Hepatocyte (in vitro differentiated cells): ENCODE measurements around the gene PSMD8. TPM values are rescaled to one million over a fixed set of nuclear protein-coding genes. Genes with fewer than 3 reads are reported as not detected.

Source experiments
- DNase-seq: peaks from one replicate; pipeline ENCODE4 v3.0.0-alpha.2; 2016; ENCODE audit warnings: low spot score
- H2AFZ ChIP-seq: fragments of 200-600 bp; sonication (generic); 2 replicates; pipeline ENCODE4 v1.6.0; 2016; ENCODE audit warnings: antibody characterized with exemption, mild to moderate bottlenecking
- H3K27ac ChIP-seq: fragments of 200-600 bp; sonication (generic); 2 replicates; pipeline ENCODE4 v1.5.1; 2016; ENCODE audit warnings: mild to moderate bottlenecking
- H3K27me3 ChIP-seq: fragments of 200-600 bp; sonication (generic); 2 replicates; pipeline ENCODE4 v1.6.1; 2016
- H3K36me3 ChIP-seq: fragments of 200-600 bp; sonication (generic); replicated peaks from 2 replicates; pipeline ENCODE4 v1.5.1; 2016; ENCODE audit warnings: low read depth; ENCODE audit not compliant: insufficient read depth
- H3K4me1 ChIP-seq: fragments of 200-600 bp; sonication (generic); 2 replicates; pipeline ENCODE4 v1.5.1; 2016; ENCODE audit warnings: mild to moderate bottlenecking, moderate library complexity; ENCODE audit not compliant: insufficient read depth
- H3K4me2 ChIP-seq: fragments of 200-600 bp; sonication (generic); 2 replicates; pipeline ENCODE4 v1.6.0; 2016
- H3K4me3 ChIP-seq: fragments of 200-600 bp; sonication (generic); 2 replicates; pipeline ENCODE4 v1.5.1; 2016; ENCODE audit warnings: mild to moderate bottlenecking
- H3K79me2 ChIP-seq: fragments of 200-600 bp; sonication (generic); 2 replicates; pipeline ENCODE4 v1.6.0; 2017; ENCODE audit warnings: mild to moderate bottlenecking
- H3K9me2 ChIP-seq: fragments of 200-600 bp; sonication (generic); replicated peaks from 2 replicates; pipeline ENCODE4 v1.6.0; 2017; ENCODE audit warnings: mild to moderate bottlenecking; ENCODE audit not compliant: insufficient read depth
- H3K9me3 ChIP-seq: fragments of 200-600 bp; sonication (generic); 2 replicates; pipeline ENCODE4 v1.5.1; 2016; ENCODE audit warnings: low read depth, mild to moderate bottlenecking
- H4K20me1 ChIP-seq: fragments of 200-600 bp; sonication (generic); 2 replicates; pipeline ENCODE4 v1.6.0; 2016; ENCODE audit warnings: mild to moderate bottlenecking; ENCODE audit not compliant: insufficient read depth, poor library complexity, severe bottlenecking
- CTCF ChIP-seq: fragments of 200-600 bp; sonication (generic); IDR thresholded peaks from 2 replicates; pipeline ENCODE4 v1.5.1; 2016; ENCODE audit warnings: antibody characterized with exemption, mild to moderate bottlenecking; ENCODE audit not compliant: poor library complexity
- EZH2 ChIP-seq: fragments of 200-600 bp; sonication (generic); IDR thresholded peaks from 2 replicates; pipeline ENCODE4 v1.6.1; 2016; ENCODE audit warnings: antibody characterized with exemption, mild to moderate bottlenecking, borderline replicate concordance
- EZH2phosphoT487 ChIP-seq: fragments of 200-600 bp; sonication (generic); IDR thresholded peaks from one replicate; pipeline ENCODE4 v1.6.1; 2018; ENCODE audit warnings: antibody characterized with exemption, mild to moderate bottlenecking, low read depth, moderate library complexity; ENCODE audit not compliant: unreplicated experiment, severe bottlenecking
- WGBS: methylation state at CpG from one replicate; pipeline ENCODE4 v1.1.6; 2016; ENCODE audit warnings: low lambda C conversion rate; ENCODE audit errors: missing lambda C conversion rate; 5-methylcytosine and 5-hydroxymethylcytosine counted together
- polyA plus RNA-seq: library from polyadenylated mRNA; unstranded; fragments of >200 nt; fragmentation: Nextera tagmentation; extraction: Ambion mirVana; gene quantifications from 2 replicates; pipeline ENCODE4 v1.2.1, GENCODE V29; 2016
- total RNA-seq: library from RNA; depleted of rRNA; stranded (reverse); fragments of >200 nt; gene quantifications from 2 replicates; pipeline ENCODE4 v1.2.3, GENCODE V29; 2014

The PSMD8 gene
- total and polyA plus RNA-seq, 2 experiments from 2014 or later, result 250 to 278 TPM

GRCh38 chr19:38355728-38356725 lies 18.3 kb upstream of the PSMD8 start:
- WGBS, result 75% methylated on average over 16 of the region's 16 CpGs
- Histone ChIP-seq H3K4me1 (no peaks in the 10 kb centered on the region), H3K4me3 (no peak overlapping the region), H3K36me3 (no peaks in the 10 kb centered on the region), H4K20me1 (no peaks in the 10 kb centered on the region), H3K9me2 (no peaks in the 10 kb centered on the region), H3K4me2 (no peak overlapping the region), H3K9me3 (no peaks in the 10 kb centered on the region), H3K27me3 (peaks cover 28% of the 10 kb centered on the region), H3K79me2 (no peaks in the 10 kb centered on the region), H2AFZ (no peak overlapping the region), H3K27ac (peak overlapping the region; percentile 63)
- peak; percentile 49 for DNase-seq
- TF ChIP-seq CTCF, result no peak
- no peak for TF ChIP-seq EZH2
- TF ChIP-seq EZH2phosphoT487, result no peak

- no peak for TF ChIP-seq CTCF
- TF ChIP-seq EZH2, result no peak
- TF ChIP-seq EZH2phosphoT487, result no peak
- H3K9me2 ChIP-seq, result no peaks in the 10 kb centered on the region
- no peak overlapping the region for H3K27ac ChIP-seq
- H3K27me3 ChIP-seq, result peaks cover 31% of the 10 kb centered on the region
- no peak for DNase-seq
- H3K4me1 ChIP-seq, result peaks cover 7% of the 10 kb centered on the region
- WGBS, result 71% methylated on average over 5 of the region's 5 CpGs
- H3K4me3 ChIP-seq, result no peak overlapping the region
- no peaks in the 10 kb centered on the region for H3K36me3 ChIP-seq
- H3K79me2 ChIP-seq, result no peaks in the 10 kb centered on the region
- H4K20me1 ChIP-seq, result no peaks in the 10 kb centered on the region
- H3K4me2 ChIP-seq, result no peak overlapping the region
- no peak overlapping the region for H2AFZ ChIP-seq
- H3K9me3 ChIP-seq, result no peaks in the 10 kb centered on the region
Observed at GRCh38 chr19:38358071-38358470, 16.3 kb upstream of the PSMD8 start.

- H3K9me2 ChIP-seq, result no peaks in the 10 kb centered on the region
- H2AFZ ChIP-seq, result no peak overlapping the region
- 75% methylated on average over 15 of the region's 18 CpGs for WGBS
- peaks cover 8% of the 10 kb centered on the region for H3K4me1 ChIP-seq
- H3K36me3 ChIP-seq, result no peaks in the 10 kb centered on the region
- H3K27ac ChIP-seq, result no peak overlapping the region
- no peaks in the 10 kb centered on the region for H3K9me3 ChIP-seq
- no peak overlapping the region for H3K4me2 ChIP-seq
- no peak overlapping the region for H3K4me3 ChIP-seq
- no peak for DNase-seq
- TF ChIP-seq EZH2, result no peak
- no peak for TF ChIP-seq EZH2phosphoT487
- no peak for TF ChIP-seq CTCF
- H3K79me2 ChIP-seq, result no peaks in the 10 kb centered on the region
- no peaks in the 10 kb centered on the region for H4K20me1 ChIP-seq
- peaks cover 31% of the 10 kb centered on the region for H3K27me3 ChIP-seq
Observed at GRCh38 chr19:38359242-38360021, 14.9 kb upstream of the PSMD8 start.
